WTC11 (cell line): ENCODE data around the gene IGFL4. TPM values are rescaled to one million over a fixed set of nuclear protein-coding genes. Genes with fewer than 3 reads are reported as not detected.

Experiments
- ATAC-seq: fragments of 200-7000 bp; cut with Tn5 transposase; 2 replicates; pipeline ENCODE4 v1.10.0; 2021; ENCODE audit warnings: mild to moderate bottlenecking, moderate library complexity
- CTCF ChIA-PET: fragments of 300-600 bp; sonication (Branson Sonifier 250); formaldehyde crosslinking; loops from one replicate; lab custom pipeline; 2021; ENCODE audit warnings: antibody characterized with exemption; lab: Charles Lee
- POLR2A ChIA-PET: fragments of 350-600 bp; sonication (Branson Sonifier 250); formaldehyde crosslinking; loops from one replicate; lab custom pipeline; 2021; ENCODE audit warnings: antibody characterized with exemption; lab: Charles Lee
- DNase-seq: peaks from one replicate; pipeline ENCODE4 v3.0.0; 2021; ENCODE audit warnings: low spot score
- H3K27ac Mint-ChIP-seq: 2 replicates; pipeline ENCODE4 v1.8.0; 2021; ENCODE audit warnings: mixed read lengths
- H3K27me3 Mint-ChIP-seq: 2 replicates; pipeline ENCODE4 v1.8.0; 2021; ENCODE audit warnings: low read depth, mild to moderate bottlenecking, moderate library complexity, mixed read lengths
- H3K36me3 Mint-ChIP-seq: 2 replicates; pipeline ENCODE4 v1.8.0; 2021; ENCODE audit warnings: mixed read lengths
- H3K4me1 Mint-ChIP-seq: 2 replicates; pipeline ENCODE4 v1.8.0; 2022; ENCODE audit warnings: mixed read lengths
- H3K4me3 Mint-ChIP-seq: 2 replicates; pipeline ENCODE4 v1.8.0; 2021; ENCODE audit warnings: mild to moderate bottlenecking, moderate library complexity, mixed read lengths
- H3K9me3 Mint-ChIP-seq: 2 replicates; pipeline ENCODE4 v1.8.0; 2021; ENCODE audit warnings: mixed read lengths
- ATF1 ChIP-seq: sonication (generic); formaldehyde crosslinking; IDR thresholded peaks from 2 replicates; pipeline ENCODE4 v1.8.1; 2023; ENCODE audit warnings: mild to moderate bottlenecking, moderate library complexity, missing genetic modification reagents
- ATF2 ChIP-seq: sonication (generic); formaldehyde crosslinking; IDR thresholded peaks from 2 replicates; pipeline ENCODE4 v1.8.1; 2022; ENCODE audit warnings: low read depth, missing genetic modification reagents, borderline replicate concordance
- E2F1 ChIP-seq: sonication (generic); formaldehyde crosslinking; IDR thresholded peaks from 2 replicates; pipeline ENCODE4 v1.8.0; 2022; ENCODE audit warnings: mild to moderate bottlenecking, missing genetic modification reagents
- EMX1 ChIP-seq: fragments of 250-450 bp; sonication (Bioruptor Pico); IDR thresholded peaks from 2 replicates; pipeline ENCODE4 v1.8.0; 2021; ENCODE audit warnings: mild to moderate bottlenecking
- IRF1 ChIP-seq: sonication (generic); formaldehyde crosslinking; IDR thresholded peaks from 2 replicates; pipeline ENCODE4 v1.8.0; 2023; ENCODE audit warnings: missing genetic modification reagents
- JUN ChIP-seq: sonication (generic); formaldehyde crosslinking; IDR thresholded peaks from 2 replicates; pipeline ENCODE4 v1.8.0; 2023; ENCODE audit warnings: mild to moderate bottlenecking, missing genetic modification reagents
- MYBL2 ChIP-seq: sonication (generic); formaldehyde crosslinking; IDR thresholded peaks from 2 replicates; pipeline ENCODE4 v1.8.1; 2023; ENCODE audit warnings: mild to moderate bottlenecking, moderate library complexity, missing genetic modification reagents
- NR1H2 ChIP-seq: sonication (generic); formaldehyde crosslinking; IDR thresholded peaks from 2 replicates; pipeline ENCODE4 v1.9.0; 2021; ENCODE audit warnings: mild to moderate bottlenecking, moderate library complexity, missing genetic modification reagents
- OVOL2 ChIP-seq: fragments of 250-450 bp; sonication (Bioruptor Pico); IDR thresholded peaks from 2 replicates; pipeline ENCODE4 v1.9.0; 2021; ENCODE audit warnings: mild to moderate bottlenecking, borderline replicate concordance
- PRDM15 ChIP-seq: sonication (generic); formaldehyde crosslinking; IDR thresholded peaks from 2 replicates; pipeline ENCODE4 v1.8.0; 2022; ENCODE audit warnings: missing genetic modification reagents
- SOX15 ChIP-seq: fragments of 250-450 bp; sonication (Bioruptor Pico); IDR thresholded peaks from 2 replicates; pipeline ENCODE4 v1.9.0; 2021; ENCODE audit warnings: mild to moderate bottlenecking
- USF2 ChIP-seq: sonication (generic); formaldehyde crosslinking; IDR thresholded peaks from 2 replicates; pipeline ENCODE4 v1.8.1; 2023; ENCODE audit warnings: mild to moderate bottlenecking, missing genetic modification reagents, moderate library complexity
- ZNF281 ChIP-seq: sonication (generic); formaldehyde crosslinking; IDR thresholded peaks from 2 replicates; pipeline ENCODE4 v1.8.0; 2023; ENCODE audit warnings: mild to moderate bottlenecking, missing genetic modification reagents
- ZNF416 ChIP-seq: fragments of 250-450 bp; sonication (Bioruptor Pico); IDR thresholded peaks from 2 replicates; pipeline ENCODE4 v1.9.0; 2021; ENCODE audit warnings: mild to moderate bottlenecking, inconsistent platforms
- total RNA-seq: library from RNA; stranded (reverse); gene quantifications from 3 replicates; pipeline ENCODE4 v1.2.3, GENCODE V29; 2021
- TF ChIP-seq, protein P1 (sequence below): fragments of 250-450 bp; sonication (Bioruptor Pico); IDR thresholded peaks from 2 replicates; pipeline ENCODE4 v2.1.2; 2022; ENCODE audit warnings: mild to moderate bottlenecking, moderate library complexity
- TF ChIP-seq, protein P2 (sequence below): sonication (generic); formaldehyde crosslinking; conservative IDR thresholded peaks from 2 replicates; pipeline ENCODE4 v1.8.1; 2022; ENCODE audit warnings: mild to moderate bottlenecking, missing genetic modification reagents
- TF ChIP-seq, protein P3 (sequence below): sonication (generic); formaldehyde crosslinking; IDR thresholded peaks from 2 replicates; pipeline ENCODE4 v1.8.0; 2023; ENCODE audit warnings: missing genetic modification reagents, mild to moderate bottlenecking, borderline replicate concordance

IGFL4 gene
- total RNA-seq, 1 experiment from 2014 or later: 0.20 TPM

GRCh38 chr19:46022061-46022430 is 18.8 kb downstream of the IGFL4 start (continued):
- TF ChIP-seq E2F1 (CRISPR knock-in tag) (no peak), PRDM15 (no peak), USF2 (CRISPR knock-in tag) (no peak), MYBL2 (no peak), EMX1 (CRISPR knock-in tag) (no peak), OVOL2 (CRISPR knock-in tag) (no peak)

GRCh38 chr19:46021531-46022041 is 19.2 kb downstream of the IGFL4 start:
- peaks cover 19% of the 10 kb centered on the region for H3K4me1 Mint-ChIP-seq
- DNase-seq: peak; percentile 61
- peaks cover 11% of the 10 kb centered on the region for H3K36me3 Mint-ChIP-seq
- ChIA-PET CTCF (interaction anchor here (0.6 to 5.0 kb wide), 13 partner anchors 28 to 279 kb away, joined by 3 to 64 read pairs (median 3); no protein-coding TSS in a partner anchor), POLR2A (no interaction called here)
- peaks cover 4% of the 10 kb centered on the region for H3K27me3 Mint-ChIP-seq
- peak; percentile 53 for ATAC-seq
- H3K9me3 Mint-ChIP-seq: peaks cover 12% of the 10 kb centered on the region
- H3K4me3 Mint-ChIP-seq: no peak overlapping the region
- H3K27ac Mint-ChIP-seq: peak overlapping the region; percentile 72; the same call in 1 of the 2 replicates
- TF ChIP-seq, protein P1, sequence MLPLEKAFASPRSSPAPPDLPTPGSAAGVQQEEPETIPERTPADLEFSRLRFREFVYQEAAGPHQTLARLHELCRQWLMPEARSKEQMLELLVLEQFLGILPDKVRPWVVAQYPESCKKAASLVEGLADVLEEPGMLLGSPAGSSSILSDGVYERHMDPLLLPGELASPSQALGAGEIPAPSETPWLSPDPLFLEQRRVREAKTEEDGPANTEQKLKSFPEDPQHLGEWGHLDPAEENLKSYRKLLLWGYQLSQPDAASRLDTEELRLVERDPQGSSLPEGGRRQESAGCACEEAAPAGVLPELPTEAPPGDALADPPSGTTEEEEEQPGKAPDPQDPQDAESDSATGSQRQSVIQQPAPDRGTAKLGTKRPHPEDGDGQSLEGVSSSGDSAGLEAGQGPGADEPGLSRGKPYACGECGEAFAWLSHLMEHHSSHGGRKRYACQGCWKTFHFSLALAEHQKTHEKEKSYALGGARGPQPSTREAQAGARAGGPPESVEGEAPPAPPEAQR (CRISPR knock-in tag): no peak
- TF ChIP-seq, protein P2, sequence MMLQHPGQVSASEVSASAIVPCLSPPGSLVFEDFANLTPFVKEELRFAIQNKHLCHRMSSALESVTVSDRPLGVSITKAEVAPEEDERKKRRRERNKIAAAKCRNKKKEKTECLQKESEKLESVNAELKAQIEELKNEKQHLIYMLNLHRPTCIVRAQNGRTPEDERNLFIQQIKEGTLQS (CRISPR knock-in tag): no peak
- no peak for TF ChIP-seq NR1H2 (CRISPR knock-in tag)
- no peak for TF ChIP-seq ZNF281 (CRISPR knock-in tag)
- TF ChIP-seq, protein P3, sequence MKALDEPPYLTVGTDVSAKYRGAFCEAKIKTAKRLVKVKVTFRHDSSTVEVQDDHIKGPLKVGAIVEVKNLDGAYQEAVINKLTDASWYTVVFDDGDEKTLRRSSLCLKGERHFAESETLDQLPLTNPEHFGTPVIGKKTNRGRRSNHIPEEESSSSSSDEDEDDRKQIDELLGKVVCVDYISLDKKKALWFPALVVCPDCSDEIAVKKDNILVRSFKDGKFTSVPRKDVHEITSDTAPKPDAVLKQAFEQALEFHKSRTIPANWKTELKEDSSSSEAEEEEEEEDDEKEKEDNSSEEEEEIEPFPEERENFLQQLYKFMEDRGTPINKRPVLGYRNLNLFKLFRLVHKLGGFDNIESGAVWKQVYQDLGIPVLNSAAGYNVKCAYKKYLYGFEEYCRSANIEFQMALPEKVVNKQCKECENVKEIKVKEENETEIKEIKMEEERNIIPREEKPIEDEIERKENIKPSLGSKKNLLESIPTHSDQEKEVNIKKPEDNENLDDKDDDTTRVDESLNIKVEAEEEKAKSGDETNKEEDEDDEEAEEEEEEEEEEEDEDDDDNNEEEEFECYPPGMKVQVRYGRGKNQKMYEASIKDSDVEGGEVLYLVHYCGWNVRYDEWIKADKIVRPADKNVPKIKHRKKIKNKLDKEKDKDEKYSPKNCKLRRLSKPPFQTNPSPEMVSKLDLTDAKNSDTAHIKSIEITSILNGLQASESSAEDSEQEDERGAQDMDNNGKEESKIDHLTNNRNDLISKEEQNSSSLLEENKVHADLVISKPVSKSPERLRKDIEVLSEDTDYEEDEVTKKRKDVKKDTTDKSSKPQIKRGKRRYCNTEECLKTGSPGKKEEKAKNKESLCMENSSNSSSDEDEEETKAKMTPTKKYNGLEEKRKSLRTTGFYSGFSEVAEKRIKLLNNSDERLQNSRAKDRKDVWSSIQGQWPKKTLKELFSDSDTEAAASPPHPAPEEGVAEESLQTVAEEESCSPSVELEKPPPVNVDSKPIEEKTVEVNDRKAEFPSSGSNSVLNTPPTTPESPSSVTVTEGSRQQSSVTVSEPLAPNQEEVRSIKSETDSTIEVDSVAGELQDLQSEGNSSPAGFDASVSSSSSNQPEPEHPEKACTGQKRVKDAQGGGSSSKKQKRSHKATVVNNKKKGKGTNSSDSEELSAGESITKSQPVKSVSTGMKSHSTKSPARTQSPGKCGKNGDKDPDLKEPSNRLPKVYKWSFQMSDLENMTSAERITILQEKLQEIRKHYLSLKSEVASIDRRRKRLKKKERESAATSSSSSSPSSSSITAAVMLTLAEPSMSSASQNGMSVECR (CRISPR knock-in tag): no peak
- TF ChIP-seq JUN: no peak
- TF ChIP-seq ATF2 (CRISPR knock-in tag): no peak
- no peak for TF ChIP-seq ZNF416 (CRISPR knock-in tag)
- TF ChIP-seq ATF1 (CRISPR knock-in tag): no peak
- TF ChIP-seq SOX15 (CRISPR knock-in tag): no peak
- no peak for TF ChIP-seq IRF1
